ENCODE measurements around the gene FTO.

Gene FTO

GRCh38 chr16:53946746-53947386 is 242.9 kb downstream of the FTO start:
- DNase-seq, result no peak

DNA sequence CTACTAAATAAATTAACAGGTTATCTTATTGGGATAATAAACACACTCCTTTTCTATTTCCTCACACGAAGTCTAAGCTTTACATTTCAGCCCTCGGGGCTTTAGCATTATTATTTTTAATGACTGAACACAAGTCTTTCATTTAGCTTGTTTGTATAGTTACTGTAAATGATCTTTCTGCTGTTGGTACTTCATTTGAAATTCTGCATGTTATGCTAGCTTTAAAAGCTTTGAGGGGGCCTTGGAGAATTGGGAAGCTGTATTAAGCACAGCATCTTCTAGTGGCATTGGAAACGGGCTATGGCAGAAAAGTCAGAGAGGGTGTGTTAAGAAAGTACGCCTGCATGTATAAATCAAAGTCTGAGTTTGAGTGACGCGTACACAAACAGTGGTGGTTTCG is 243.7 kb downstream of the FTO start:
- DNase-seq, result peak in 1 of 2 experiments; percentile 19

DNA sequence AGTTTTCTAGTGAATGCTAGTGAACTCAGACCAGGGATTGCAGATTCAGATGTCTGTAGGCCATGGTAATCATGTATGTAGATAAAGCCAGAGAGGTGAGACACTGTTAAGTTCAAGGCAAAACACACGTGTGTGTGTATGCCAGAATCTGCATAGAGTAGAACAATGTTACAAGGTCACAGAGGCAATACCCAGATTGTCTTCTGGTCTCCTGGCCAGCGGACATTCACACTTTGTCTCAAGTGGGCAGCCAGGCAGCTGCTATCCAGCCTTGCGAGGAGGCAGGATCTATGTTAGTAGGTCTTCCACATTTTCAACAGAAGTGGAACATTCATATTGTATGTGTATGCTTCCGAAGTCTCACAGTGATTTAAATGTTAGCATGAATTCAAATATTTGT is 244.4 kb downstream of the FTO start:
- DNase-seq, result no peak

GRCh38 chr16:53948734-53949430 is 244.9 kb downstream of the FTO start:
- DNase-seq, result no peak

DNA sequence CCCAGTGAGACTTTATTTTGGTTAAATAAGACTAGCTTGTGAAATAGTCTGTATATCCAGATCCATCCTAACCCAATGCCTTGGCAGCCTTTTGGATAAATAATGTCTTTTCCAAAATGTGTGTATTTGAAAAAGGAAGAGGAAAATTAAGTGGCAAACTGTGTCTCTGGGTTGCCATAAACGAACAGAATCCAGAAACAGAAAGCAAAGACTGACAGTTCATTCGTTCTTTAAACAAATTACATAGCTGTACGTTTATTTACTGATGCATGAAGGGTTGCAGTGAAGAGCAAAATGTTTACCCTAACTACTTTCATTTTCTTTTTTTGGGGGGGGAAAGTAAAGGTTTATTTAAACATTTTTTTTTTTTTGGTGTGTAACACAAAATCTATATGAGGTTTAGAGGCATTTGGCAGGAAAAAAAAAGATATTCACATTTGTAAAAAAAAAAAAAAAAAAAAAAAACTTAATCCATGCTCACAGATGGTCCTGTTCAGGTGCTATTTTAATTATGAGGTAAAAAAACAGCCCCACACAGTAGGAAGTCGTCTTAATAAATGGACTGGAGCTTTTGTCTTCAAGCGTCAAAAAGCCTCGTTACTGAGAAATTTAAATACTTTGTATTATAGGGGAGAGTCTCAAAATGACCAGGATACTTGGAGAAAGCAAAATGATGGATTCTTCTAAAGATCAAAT is 245.9 kb downstream of the FTO start:
- DNase-seq, result no peak

DNA sequence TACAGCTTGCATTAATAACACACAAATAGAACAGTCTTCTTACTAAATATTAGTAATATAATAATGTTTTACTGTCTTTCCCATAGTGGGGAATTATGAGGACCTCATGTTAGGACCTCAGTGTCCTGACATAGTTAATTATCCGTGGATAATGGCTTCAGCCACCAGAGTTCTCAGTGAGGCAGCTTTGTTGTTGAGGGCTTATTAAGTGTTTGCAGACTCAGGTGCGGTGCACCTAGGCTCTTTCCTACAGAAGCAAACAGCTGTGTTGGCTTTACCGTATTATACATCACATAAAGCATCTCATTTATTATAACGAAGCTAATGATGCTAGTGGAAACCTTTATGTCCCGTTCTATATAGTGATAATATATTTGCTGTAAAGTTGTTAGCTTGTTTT is 246.7 kb downstream of the FTO start:
- DNase-seq, result peak in 1 of 2 experiments; percentile 44

GRCh38 chr16:53952215-53953208 is 248.6 kb downstream of the FTO start:
- DNase-seq, result no peak

GRCh38 chr16:53953336-53953735 is 249.4 kb downstream of the FTO start:
- no peak for DNase-seq

- DNase-seq, result no peak
Measured at GRCh38 chr16:53955221-53955875, 251.4 kb downstream of the FTO start.

DNA sequence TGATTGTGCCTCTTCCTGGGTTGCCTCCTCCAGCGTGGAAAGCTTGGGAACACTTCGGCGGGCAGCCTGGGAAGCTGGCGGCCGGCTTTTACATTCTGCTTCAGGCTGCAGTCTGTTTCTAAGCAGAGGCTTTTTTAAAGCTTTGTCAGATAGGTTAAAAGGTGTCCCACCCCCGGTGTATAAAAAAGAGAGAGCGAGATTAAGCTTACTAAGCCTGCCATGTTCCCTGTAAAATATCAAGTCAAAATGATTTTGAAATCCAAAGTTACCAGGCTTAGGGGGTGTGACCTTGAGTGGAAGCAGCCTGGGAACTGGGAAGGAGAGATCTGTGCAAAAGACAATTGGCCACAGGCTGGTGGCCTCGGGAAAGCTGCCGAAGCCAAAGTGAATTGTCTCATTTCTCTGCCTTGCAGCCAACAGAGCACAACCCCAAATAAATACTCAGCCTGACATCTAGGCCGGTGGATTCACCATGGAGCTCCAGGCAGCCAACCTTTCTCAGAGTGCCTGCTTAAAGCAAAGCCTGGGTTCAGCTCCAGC is 254.5 kb downstream of the FTO start:
- no peak for DNase-seq

- DNase-seq, result no peak
Measured at GRCh38 chr16:53960050-53960812, 256.3 kb downstream of the FTO start.

DNA sequence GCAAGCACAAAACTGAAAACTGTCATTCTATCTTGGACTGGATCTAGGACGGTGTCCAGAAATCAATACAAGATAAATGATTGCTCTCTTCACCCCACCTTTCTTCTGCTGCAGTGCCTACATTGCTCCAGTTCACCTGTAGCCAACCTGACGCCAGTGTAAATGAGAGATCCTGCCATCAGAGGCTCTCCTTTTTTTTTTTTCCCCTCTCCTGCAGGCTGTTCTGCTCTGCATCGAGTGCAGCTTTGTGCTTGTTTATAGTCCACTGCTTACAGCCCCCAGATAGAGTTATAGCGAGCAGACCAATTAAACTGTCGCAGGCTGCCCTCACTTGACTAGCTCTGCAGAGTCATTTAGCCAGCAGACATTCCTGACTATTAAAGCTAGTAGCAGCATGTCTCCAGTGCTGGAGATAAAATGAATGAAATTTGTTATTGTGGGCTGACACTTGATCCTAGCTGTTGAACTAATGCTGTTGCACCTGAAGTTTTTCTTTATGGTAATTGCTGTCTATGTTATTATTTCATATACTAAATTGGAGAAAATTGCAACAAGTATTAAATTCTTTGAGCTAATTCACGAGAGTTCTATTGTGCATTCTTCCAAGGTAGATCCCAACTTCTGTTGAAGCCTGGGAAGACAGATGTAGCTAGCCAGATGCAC is 257.1 kb downstream of the FTO start:
- DNase-seq, result no peak

- no peak for DNase-seq
Measured at GRCh38 chr16:53962041-53962440, 258.1 kb downstream of the FTO start.

DNA sequence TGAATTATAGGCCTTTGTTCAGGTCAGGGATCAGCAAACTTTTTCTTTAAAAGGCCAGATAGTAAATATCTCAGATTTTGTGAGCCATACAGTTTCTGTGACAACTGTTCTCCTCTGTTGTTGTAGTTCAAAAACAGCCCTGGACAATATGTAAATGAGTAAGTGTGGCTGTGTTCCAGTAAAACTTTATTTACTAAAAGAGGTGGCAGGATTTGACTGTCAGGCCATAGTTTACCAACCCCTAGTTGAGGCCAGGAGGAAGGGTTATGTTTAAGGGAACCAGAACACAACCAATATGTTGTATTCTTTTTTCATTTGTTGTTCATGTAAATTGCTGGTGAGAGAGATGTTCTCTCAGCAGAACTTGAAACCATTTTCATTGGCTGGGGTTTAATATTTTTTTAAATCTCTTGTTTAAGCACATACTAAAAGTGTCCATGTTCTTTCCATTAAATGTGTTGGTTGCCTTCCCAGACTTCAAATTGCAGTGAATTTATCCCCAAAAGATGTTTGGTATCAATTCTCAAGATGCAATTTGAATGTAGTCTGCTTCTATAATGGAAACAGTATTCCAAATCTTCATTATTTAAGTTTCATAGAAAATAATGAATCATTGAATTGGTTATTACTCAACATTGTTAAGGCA is 260.3 kb downstream of the FTO start:
- no peak for DNase-seq

- no peak for DNase-seq
Measured at GRCh38 chr16:53966821-53967571, 263.0 kb downstream of the FTO start.

- DNase-seq, result no peak
Measured at GRCh38 chr16:53967572-53967971, 263.6 kb downstream of the FTO start.

GRCh38 chr16:53968454-53968853 is 264.5 kb downstream of the FTO start:
- DNase-seq, result no peak

GRCh38 chr16:53968896-53969295 is 264.9 kb downstream of the FTO start:
- DNase-seq, result no peak

- DNase-seq, result no peak
Measured at GRCh38 chr16:53971616-53972015, 267.7 kb downstream of the FTO start.

Data from NCI-H1930 (cell line).